HG02642 (cell line): Measurements from ENCODE around the gene XG.
"Not testable (repeated sequence)": the region's sequence is repeated elsewhere in the genome, so short reads cannot be mapped to it uniquely, and the experiment has no call there.

Experiments
- ATAC-seq: cut with Tn5 transposase; IDR thresholded peaks from one replicate; pipeline ENCODE4 v1.9.1; 2021; ENCODE audit warnings: mild to moderate bottlenecking; ENCODE audit not compliant: unreplicated experiment, poor library complexity

The XG gene, protein sequence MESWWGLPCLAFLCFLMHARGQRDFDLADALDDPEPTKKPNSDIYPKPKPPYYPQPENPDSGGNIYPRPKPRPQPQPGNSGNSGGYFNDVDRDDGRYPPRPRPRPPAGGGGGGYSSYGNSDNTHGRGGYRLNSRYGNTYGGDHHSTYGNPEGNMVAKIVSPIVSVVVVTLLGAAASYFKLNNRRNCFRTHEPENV

DNA sequence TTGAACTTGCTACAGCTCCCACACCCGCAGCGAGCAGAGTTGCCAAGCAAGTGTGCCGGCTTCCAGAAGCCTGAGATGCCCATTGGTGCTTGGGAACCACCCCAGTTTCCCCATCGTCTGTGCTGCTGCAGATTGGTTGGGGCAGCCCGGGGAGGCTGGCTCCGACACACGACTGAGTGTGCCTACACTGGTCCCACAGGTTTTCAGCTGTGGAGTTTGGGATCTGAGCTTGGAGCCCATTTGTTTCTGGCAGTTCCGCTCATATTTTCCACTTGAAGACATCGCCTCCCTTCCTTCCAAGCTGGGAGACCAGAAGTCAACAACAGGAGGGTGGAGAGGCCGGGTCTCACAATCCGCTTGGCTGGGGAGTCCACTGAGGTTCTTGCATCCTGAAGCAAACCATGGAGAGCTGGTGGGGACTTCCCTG, at the start of gene XG:
Gene XG, plus strand, starts transcription at position 167 of the 427 bp plus-strand sequence. Its CDS starts 235 bp downstream, at position 402.
- ATAC-seq = not testable (repeated sequence)

DNA sequence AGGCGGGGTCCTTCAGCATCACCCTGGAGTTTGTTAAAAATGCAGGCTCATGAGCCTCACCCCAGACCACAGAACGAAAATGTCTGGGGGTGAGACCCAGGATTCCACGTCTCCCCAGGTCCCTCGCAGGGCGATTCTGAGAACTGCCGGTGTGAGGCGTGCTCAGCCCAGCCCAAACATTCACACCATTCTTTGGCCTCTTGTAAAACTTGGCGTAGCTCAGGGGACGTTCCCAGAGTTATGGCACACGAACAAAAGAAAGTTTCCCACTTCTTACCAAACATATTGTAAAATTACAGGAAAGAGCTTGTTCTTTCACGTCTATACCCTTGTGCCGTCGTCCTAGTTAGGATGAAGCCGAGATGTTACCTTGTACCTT, 47.9 kb upstream of the XG start:
- no peak for ATAC-seq

DNA sequence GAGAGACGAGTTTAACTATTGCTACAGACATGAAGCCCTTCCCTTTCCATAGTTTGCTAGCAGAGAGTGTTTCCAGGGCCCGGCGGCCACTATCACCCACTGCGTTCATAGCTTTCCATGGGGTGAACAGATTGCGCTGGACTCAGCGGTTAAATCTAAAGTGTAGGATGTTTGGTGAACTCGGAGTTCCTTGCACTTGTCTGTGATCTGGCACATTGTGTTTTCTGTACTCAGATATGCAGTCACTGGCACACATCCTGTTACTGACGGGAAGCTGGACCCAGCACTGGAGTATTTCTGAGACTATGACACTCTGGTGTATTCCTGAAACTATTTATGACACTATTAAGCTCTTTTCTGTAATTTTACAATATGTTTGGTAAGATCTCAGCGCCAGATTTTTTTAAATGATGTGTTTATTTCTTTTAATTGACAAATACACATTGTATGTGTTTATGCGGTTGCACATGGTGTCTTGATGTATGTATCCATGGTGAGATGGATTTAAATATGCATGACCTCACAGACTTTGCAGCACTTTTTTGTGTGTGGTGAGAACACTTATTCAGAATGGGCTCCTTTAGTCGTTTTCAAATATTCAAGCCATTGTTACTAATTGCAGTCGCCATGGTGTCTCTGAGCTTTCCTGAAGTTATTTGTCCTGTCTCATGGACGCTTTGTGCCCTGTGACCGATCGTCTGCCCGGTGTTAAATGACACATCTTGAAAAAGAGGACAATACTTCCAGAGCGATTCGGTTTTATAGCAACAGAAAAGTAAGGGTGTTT, 46.6 kb upstream of the XG start:
- ATAC-seq = no peak

DNA sequence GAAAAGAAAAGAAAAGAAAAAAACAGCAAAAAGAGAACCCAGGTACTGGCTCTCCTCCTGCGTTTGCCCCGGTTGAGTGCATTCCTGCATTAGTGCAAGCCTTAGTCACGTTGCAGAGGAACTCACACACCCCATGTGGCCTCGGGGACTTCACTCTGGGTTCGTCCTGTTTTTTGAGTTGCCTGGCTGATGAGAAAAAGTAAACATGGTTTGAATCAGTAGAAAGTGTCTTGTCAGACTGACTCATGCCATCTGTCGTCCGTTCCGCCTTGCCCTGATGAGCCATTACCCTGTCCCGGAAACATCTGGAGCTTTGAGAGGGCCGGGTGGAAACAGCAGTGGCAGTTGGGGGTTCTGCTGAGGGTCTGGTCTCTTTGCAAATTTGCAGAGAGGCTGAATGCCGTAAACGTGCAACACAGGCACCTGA, 44.5 kb upstream of the XG start:
- ATAC-seq = peak; percentile 88

DNA sequence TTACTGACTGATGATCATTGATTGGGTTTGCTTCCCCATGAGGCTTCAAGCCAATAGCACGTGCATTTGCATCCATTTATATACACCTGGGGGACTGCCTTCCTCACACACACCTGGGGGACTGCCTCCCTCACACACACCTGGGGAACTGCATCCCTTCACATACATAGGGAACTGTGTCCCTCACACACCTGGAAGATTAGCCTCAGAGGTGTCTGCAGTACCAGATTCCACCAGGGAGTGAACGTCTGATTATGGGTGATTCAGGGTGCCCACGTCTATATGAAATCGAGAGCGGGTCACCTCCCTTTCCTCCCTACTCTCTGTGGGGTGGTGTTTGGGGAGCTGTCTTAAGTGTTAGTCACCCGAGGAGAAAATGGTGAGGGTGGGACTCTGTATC, 43.8 kb upstream of the XG start:
- no peak for ATAC-seq

DNA sequence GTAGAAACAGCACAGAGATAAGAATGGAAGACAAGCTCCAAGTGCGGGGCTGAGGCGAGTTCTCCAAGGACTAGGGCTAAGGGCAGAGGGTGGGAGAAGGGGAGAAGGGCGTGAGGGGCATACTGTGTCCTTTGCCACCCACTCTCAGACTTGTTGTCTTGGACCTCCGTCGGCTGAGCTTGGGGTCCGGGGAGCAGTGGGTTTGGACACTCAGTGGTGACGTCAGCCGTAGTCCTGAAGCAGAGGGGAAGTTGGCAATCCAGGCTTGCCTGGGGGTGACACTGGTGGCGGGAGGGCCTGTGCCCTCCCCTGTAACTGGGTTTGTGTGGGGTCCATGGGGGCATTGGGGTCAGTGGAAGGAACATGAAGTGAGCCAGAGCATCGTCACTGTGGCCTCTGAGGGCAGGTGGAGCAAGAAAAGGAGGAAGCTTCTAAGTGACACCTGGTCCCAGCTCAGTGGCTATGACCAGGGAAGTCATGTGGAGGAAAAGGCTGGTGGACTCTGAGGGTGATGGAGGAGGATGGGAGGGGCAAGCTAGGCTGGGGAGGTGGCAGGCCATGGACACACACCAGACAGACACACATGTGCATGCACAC, 43.1 kb upstream of the XG start:
- no peak for ATAC-seq

DNA sequence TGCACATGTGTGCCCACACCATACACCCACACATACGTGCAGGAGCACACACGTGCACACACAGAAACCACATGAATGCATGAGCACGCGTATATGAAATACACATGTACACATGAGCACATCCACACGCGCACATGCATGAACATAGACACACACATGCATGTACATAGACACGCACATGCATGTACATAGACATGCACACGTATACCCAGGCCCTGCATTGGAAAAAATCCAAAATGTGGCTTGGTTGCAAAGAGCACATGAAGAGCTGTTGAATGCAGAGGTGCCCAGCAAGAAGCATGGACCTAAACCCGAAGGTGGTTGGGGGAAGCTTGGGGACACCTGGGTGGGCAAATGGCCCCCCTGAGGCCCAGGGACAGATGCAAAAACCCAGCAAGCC, 42.3 kb upstream of the XG start:
- no peak for ATAC-seq

DNA sequence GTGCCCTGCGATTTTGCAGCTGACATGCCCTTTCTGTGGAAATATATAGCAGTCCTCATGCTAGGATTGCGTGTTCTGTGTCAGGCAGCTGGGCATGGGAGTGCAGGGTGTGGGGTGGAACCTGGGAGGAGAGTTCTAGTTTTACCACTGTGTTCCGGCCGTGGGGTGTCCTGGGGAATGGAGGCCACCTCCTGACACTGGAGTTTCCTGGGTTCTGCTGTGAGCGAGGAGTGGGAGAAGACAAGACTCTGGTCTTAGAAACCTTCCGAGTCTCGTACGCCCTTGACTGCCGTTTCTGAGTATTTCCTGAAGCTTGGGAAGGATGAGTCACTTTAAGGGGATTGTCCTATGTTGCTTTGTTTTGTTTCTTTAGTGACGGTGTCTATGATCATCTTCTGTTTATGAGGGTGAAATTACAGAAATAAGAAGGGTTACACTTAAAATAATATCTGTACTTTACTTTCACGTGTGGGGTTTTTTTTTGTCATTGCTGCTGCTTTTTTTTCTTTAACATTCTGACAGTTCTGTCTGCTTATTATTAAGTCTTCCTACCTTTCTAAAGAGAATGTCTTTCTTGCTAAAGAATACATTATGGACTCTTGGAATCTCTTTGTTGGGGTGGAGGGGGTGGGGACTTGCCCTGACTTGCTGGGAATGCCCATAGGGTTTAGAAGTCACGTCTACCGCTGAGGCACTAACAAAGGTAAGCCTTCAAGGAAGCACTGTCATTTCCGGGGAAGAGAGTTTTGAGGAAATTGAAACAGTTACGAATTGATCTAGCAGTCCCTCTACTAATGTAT, 41.6 kb upstream of the XG start:
- no peak for ATAC-seq

DNA sequence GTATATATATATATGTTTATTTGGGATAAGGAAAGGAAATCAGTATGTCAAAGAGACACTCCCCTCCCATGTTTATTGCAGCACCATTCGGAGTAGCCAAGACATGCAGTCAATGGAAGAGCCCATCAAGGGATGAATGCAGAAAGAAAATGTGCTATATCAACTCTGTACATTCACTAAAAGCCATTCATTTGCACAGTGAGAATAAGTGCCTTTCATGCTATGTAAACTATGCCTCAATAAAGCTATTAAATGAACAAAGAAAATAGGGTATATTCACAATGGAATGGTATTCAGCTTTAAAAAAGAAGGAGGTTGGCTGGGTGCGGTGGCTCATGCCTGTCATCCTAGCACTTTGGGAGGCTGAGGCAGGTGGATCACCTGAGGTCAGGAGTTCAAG, 40.4 kb upstream of the XG start:
- no peak for ATAC-seq

DNA sequence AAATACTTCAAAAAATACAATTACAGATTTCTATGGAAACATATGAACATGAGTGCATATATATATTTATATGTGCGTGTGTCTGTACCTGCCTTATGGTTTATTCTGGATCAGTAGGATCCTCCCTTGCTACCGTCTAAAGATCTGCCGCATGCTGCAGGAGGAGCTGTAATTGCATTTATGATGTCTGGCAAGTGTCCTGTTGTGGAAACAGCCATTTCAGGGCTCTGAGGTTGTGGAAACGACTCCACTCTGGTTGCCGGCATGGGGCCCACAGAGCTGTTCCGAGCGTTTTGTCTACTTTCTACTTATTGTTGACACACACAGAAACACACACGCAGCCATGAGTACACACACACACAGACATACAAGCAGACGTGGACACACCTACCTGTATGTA, 39.4 kb upstream of the XG start:
- no peak for ATAC-seq

DNA sequence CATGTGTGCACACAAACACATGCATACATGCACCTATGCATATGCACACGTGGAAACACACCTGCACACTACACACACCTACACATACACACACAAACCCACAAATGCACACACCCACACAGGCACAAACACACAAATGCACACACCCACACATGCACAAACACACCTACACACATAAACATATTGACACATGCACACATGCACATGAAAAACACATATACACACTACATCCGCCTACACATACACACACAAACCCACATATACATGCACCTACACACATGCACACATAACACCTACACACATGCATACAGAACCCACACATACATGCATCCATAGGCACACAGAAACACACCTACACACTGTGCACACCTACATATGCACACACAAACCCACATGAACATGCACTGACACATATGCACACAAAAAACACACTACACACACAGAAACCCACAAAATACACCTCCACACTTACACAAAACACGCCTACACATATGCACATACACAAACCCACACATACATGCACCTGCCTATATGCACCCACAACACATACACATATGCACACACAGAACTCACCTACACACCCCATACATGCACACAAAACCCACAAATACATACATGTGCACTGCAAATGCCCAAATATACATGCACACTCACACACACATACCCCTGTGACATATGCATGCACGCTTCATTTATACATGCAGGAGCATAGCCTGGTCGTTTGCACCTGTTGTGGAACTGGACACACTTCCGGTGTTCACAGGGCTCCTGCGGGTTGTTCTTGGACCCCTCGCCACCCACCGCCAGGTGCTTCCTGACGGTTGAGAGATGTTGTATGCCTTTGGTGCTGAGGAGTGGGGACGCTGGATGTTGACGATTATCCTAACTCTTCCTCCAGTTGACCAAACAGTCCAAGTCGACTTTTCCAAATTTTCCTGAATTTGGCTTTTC, 38.7 kb upstream of the XG start:
- no peak for ATAC-seq

DNA sequence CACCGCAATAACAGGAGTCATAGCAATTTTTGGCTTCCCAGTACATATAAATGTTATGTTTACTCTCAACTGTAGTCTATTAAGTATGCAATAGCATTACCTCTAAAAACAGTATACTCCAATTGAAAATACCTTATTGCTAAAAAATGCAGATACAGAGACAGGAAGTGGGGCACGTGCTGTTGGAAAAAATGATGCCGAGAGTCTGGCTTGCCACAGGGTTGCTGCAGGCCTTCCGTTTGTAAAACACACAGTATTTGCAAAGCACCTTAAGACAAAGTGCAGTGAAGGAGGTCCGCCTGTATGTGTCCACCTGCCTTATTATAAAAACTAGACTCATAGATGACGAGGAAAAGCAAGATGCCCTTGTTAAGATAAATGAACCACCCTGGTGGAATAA, 37.3 kb upstream of the XG start:
- ATAC-seq = no peak

DNA sequence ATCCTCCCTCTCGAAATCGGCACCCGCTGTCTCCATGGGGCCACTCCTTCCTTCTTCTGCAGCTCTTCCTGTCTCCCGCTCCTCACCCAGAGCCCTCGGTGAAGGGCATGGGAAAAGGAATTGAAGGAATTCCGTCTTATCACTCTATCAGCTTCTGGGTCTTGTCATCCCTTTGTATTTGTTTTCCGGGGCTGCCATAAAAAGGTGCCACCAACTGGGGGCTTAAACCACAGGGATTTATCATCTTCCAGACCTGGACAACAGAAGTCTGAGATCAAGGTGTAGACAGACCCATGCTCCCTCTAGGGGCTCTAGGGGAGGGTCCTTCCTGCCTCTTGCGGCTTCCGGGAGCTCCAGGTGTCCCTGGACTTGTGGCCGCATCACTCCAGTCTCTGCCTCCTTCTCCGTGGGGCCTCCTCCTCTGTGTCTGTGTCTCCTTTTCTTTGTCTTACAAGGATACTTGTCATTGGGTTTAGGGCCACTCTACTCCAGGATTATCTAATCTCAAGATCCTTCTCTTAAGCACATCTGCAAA, 36.7 kb upstream of the XG start:
- no peak for ATAC-seq

DNA sequence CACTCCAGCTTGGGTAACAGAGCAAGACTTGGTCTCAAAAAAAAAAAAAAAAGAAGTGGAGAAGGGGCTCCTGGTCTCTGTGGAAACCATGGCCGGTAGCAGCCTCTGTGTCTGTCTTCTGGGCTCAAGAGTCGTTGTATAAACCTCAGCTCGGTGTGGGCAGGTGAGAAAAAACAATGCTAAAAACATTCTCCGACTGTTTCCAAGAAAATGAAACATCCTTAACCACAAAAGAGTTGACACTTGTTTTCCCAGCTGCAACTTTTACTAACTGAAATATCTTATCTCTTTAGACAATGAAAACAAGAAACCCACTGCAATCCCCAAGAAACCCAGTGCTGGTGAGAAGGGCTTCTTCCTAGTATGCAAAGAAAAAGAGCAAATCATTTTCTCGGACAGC, 34.5 kb upstream of the XG start:
- no peak for ATAC-seq

DNA sequence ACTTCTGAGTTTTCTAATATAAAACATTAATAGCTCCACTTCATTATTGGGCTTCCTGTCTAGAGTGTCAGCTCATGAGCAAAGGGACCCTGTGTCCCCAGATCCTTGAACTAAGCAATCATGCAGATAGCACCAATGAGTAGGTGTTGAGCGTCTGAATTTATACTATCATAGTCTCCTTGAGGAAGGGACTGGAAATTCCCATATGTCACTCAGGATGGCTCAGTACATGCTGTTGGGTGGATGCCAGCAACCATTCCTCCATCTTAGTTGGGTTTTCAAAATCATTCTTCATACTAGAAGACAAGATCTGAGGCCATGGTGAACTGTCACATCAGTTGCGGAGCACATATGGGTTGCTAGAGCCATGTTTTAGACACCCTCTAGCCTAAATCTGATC, 33.0 kb upstream of the XG start:
- ATAC-seq = no peak

DNA sequence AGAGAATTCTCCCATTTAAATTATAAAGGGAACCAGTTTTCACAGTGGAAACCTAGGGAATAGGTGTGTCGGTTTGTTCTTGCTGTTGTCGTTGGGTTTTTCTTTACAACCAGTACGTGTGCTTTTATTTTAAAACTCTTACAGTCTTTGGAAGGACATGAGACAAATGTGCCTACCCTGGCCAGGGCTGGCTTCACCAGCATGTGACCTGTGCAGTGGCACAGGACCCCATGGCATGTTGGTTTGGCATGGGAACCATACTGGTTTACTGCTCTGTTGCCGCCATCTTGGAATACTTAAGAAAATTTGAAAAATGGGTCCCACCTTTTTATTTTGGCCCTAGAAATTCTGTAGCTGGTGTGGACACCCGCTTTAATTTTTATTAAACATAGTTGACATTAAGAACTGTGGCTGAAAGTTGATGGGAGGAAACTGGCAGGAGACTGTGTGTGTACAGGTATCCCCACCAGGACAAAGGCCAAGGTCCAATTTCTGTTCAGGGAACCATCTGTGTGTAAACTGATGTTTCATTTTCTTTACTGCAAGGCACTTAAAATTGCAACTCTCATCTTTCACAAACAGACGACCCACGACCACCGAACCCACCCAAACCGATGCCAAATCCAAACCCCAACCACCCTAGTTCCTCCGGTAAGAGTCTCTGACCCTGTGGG, 31.9 kb upstream of the XG start:
- ATAC-seq = no peak

DNA sequence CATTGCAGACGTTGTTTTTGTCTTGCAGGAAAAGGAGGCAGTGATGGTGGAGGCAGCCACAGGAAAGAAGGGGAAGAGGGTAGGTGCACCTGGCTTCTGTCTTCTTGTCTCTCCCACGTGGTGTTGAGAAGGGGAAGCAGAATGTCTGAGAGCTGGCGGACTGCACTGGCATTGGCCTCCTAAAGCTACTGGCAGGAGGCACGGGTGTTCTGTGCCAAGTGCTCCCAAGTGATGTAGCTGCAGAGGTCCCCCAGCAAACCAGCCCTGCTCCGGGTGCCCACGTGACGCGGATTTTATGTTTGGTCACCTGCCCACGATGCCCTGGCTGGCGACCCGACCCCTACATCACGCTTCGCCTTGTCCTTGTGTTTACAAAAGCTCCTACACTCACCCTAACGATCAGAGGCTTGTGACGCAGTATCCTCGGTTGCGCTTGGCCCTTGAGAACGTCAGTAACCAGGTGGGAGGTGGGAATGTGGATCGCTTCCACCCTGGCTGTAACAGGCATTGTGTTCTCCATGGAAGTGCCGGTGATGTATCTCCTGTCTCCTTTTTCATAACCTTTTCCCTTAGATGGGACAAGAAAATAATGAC, 28.5 kb upstream of the XG start:
- no peak for ATAC-seq

DNA sequence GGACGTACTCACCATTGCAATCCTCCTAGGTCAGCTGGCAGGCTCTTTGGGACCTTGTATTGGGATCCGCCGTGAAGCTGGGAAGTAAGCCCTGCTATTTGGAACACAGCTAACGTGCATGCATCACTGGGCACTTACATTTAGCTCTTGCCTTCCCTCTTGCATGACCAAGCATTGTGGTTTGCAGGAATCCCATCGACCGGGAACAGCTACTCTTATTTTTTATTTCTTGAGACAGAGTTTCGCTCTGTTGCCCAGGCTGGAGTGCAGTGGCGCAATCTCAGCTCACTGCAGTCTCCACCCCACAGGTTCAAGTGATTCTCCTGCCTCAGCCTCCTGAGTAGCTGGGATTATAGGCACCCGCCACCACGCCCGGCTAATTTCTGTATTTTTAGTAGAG, 24.6 kb upstream of the XG start:
- not testable (repeated sequence) for ATAC-seq

DNA sequence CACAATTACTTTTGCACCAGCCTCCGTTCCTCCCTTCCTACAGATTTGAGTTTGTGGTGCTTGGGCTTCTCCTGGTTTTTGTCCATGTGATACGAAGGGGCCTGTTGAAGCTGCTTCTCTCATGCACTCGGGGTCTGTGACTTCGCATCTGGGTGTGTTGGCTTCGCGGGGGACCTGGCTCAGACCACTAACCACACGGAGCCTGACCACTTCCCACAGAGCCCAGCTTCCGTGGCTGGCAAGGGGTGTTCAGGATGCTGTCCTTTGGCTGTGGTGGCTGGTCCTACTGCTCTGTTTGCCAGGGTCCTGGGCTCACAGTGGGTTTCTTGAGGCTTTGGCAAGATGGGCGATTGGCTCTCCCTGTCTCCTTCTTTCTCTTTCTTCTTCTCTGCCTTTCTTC, 19.8 kb upstream of the XG start:
- ATAC-seq = no peak
